ENCODE results near the gene ANGPTL8.

Gene ANGPTL8

DNA sequence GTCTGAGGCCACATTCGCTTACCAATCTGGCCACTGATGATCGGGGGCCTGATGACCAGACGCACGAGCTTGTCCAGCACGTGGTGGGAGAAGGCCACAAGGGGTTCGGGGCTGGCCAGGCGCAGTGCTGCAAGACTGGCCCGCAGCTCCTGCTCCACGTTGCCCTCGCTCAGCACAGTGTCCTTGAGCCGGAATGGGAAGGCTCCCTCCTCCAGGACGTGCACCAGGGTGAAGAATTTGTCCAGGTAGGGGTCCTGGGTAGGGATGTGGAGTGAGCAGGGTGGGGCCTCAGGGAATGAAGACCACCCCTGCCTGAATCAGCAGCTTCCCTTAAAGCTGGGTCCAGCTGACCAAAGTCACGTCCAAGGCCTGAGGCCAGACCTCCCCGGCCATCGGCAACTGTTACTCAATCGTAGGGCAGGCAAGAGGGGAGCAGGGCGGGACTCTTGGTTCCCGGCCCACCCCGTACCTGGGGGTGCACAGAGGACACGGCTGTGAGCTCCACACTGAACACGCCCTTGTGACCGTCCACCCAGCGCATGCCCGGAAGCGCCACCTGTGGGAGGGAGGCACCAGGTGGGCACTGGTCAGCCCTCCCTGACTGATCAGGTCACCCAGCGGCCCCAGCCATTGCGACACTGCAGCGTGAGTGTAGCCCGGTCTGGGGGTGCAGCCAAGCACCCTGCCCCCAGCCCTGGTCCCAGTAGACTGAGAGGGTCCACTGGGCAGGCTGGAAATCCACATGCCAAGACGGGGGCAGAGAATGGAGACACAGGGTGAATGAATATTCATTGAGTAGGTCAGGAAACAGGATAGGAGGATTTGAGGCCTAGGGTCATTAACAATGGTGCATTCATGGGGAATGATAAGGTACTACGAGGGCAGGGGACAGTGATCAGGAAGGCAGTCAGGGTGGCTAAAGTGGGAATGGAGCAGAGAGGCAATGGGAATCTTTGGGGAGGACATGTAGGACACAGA, 2.8 kb upstream of the ANGPTL8 start:
- no peak for DNase-seq (ENCODE audit: low read depth in 1 of 2, low spot score in 1 of 2)

DNA sequence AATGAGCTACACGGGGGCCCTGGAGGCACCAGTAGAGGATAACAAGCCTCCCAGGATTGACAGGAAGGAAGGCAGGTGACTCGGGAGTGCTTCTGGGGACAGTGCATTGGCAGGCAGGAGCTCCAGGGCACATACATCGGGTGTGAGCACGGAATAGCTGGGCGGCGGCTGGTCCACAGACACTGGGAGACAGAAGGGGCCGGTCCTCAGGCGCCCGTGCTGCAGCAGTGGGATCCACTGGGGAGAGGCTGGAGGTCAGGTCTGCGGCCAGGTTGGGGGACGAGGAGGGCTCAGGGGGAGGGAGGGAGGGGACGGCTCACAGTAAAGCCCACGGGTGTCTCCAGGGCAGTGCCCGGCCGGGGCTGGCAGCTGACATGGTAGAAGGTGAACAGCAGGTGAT, 2.1 kb upstream of the ANGPTL8 start:
- no peak for DNase-seq (ENCODE audit: low read depth in 1 of 2, low spot score in 1 of 2)

DNA sequence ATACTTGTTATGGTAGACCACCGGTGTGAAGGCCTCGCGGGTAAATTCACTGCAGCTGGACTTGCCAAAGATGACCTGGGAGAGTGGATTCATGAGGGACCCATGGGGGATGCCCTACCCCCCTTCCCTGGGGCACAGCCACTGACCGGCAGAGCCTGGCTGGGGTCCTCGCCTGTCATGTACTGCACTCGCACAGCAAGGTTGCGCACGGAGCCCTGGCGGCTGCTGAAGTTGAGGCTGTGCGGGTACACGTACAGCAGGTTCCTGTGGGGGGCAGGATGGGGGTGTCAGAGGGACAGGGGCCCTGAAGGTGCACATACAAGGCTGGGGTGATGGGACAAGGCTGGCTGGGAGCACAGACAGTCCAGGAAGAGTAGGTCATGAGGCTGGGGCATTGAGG, 1.4 kb upstream of the ANGPTL8 start:
- no peak for DNase-seq (ENCODE audit: low read depth in 1 of 2, low spot score in 1 of 2)

- DNase-seq (ENCODE audit: low read depth in 1 of 2, low spot score in 1 of 2), result no peak
Observed at GRCh38 chr19:11238781-11239376, 540 bp upstream of the ANGPTL8 start.

GRCh38 chr19:11240008-11240444, 607 bp downstream of the ANGPTL8 start:
- DNase-seq (ENCODE audit: low read depth in 1 of 2, low spot score in 1 of 2), result no peak

DNA sequence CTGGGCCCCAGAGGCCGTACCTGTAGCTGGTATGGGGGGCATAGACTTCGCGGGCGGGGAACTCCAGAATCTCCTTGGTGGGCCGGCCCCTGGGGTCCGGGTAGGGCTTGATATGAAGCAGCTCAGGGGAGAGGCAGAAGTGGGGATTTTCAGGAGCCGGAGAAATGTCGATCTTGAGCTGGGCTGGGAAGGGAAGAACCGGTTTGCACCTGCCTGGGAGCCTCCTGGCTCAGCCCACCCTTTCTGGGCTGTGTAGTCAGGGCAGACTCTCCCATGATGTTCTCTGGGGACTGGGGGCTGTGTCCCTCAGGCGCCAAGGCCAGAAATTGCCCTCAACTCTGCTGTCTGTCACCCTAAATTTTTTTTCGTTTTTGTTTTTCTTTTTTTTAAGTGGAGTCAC, 2.6 kb downstream of the ANGPTL8 start:
- no peak for DNase-seq (ENCODE audit: low read depth in 1 of 2, low spot score in 1 of 2)

GRCh38 chr19:11242864-11243797, 3.7 kb downstream of the ANGPTL8 start:
- DNase-seq (ENCODE audit: low read depth in 1 of 2, low spot score in 1 of 2), result peak; percentile 67 to 81

- no peak for DNase-seq (ENCODE audit: low read depth in 1 of 2, low spot score in 1 of 2)
Observed at GRCh38 chr19:11243798-11244169, 4.4 kb downstream of the ANGPTL8 start.

- DNase-seq (ENCODE audit: low read depth in 1 of 2, low spot score in 1 of 2), result no peak
Observed at GRCh38 chr19:11244846-11245589, 5.6 kb downstream of the ANGPTL8 start.

DNA sequence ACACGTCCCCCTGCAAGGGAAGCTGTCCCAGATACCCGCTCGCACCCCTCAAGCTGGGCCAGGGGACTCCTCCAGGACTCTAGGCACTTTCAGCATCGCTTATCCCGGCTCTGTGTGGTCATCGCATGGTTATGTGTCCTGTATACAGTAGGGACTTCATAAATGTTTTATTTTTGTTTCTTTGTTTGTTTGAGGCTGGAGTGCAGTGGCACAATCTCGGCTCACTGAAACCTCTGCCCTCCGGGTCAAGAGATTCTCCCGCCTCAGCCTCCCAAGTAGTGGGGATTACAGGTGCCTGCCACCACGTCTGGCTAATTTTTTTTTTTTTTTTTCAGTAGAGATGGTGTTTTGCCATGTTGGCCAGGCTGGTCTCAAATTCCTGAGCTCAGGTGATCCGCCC, 7.5 kb downstream of the ANGPTL8 start:
- DNase-seq (ENCODE audit: low read depth in 1 of 2, low spot score in 1 of 2), result no peak

GRCh38 chr19:11247391-11247790, 8.0 kb downstream of the ANGPTL8 start:
- DNase-seq (ENCODE audit: low read depth in 1 of 2, low spot score in 1 of 2), result no peak

DNA sequence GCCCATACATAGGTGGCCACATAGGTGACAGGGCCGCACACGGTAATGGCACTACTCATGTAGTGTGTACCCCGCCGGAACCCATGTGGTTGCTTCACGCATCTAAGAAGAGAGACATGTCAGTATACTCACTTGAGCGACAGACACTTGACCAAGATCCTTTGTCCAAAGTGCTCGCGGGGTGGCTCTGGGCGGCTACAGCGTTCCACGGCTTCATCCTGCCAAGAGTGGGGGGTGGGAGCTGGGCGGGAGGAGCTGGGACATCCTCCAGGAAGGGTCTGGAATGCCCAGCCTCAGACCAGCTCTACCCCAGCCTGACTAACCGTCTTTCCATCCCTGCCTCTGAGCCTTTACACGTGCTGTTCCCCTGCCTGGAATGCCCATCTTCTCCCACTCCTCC, 8.5 kb downstream of the ANGPTL8 start:
- no peak for DNase-seq (ENCODE audit: low read depth in 1 of 2, low spot score in 1 of 2)

GRCh38 chr19:11248852-11249251, 9.4 kb downstream of the ANGPTL8 start:
- DNase-seq (ENCODE audit: low read depth in 1 of 2, low spot score in 1 of 2), result no peak

GRCh38 chr19:11251217-11251616, 11.8 kb downstream of the ANGPTL8 start:
- DNase-seq (ENCODE audit: low read depth in 1 of 2, low spot score in 1 of 2), result no peak

DNA sequence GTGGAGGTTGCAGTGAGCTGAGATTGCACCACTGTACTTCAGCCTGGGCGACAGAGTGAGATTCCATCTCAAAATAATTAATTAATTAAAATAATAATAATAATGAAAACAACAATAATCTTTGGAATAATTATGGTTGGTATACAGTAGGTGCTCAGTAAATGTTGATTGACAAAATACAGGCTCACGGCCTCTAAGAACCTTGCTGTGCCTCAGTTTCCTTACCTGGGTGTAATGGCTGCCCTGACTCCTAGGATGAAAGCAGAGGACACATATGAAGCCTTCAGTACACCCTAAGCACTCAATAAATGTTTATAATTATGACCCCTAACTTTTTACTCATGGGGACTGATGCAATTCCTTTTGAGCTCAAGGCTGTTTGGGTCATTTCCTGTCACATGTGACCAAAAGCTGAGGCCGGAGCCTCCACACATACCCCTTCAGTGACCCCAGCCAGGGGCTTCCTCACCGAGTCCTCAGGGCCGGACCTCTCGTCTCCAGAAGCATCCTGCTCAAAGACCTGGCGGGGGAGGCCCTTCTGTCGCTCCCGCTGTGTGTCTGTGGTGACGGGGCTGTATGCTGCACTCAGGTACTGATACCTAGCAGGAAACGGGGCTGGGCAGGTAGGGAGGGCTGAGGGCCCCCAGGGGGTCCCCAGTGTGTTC, 12.4 kb downstream of the ANGPTL8 start:
- no peak for DNase-seq (ENCODE audit: low read depth in 1 of 2, low spot score in 1 of 2)

- DNase-seq (ENCODE audit: low read depth in 1 of 2, low spot score in 1 of 2), result no peak
Observed at GRCh38 chr19:11252665-11253355, 13.4 kb downstream of the ANGPTL8 start.

DNA sequence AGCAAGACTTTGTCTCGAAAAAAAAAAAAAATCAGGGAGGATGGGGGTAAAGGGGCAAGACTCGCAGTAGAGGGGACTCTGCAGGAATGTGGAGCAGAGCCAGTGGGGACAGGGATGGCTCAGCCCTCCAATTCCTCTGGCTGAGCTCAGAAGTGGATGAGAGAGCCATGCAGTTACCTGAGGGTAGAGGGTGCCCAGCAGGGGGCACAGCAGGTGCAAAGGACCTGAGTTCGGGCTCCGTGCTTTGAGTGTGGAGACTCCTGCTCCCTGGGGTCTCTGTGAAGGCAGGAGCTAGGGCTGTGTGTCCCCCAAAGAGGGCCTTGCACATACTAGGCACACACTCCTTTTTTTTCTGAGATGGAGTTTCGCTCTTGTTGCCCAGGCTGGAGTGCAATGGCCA, 15.2 kb downstream of the ANGPTL8 start:
- no peak for DNase-seq (ENCODE audit: low read depth in 1 of 2, low spot score in 1 of 2)

GRCh38 chr19:11256189-11256588, 16.8 kb downstream of the ANGPTL8 start:
- DNase-seq (ENCODE audit: low read depth in 1 of 2, low spot score in 1 of 2), result no peak

- no peak for DNase-seq (ENCODE audit: low read depth in 1 of 2, low spot score in 1 of 2)
Observed at GRCh38 chr19:11257846-11258380, 18.5 kb downstream of the ANGPTL8 start.
